ENCODE results near the gene PCSK2.

PCSK2 gene

GRCh38 chr20:17248224-17248623 is 21.4 kb downstream of the PCSK2 start:
- no peak for DNase-seq (ENCODE audit: low read depth)

GRCh38 chr20:17262786-17263185 is 35.9 kb downstream of the PCSK2 start:
- DNase-seq (ENCODE audit: low read depth) = no peak

GRCh38 chr20:17273717-17274116 is 46.9 kb downstream of the PCSK2 start:
- no peak for DNase-seq (ENCODE audit: low read depth)

GRCh38 chr20:17276101-17276500 is 49.3 kb downstream of the PCSK2 start:
- DNase-seq (ENCODE audit: low read depth) = no peak

- DNase-seq (ENCODE audit: low read depth) = no peak
These were observed 54.6 kb downstream of the PCSK2 start for GRCh38 chr20:17281478-17281877.

GRCh38 chr20:17282501-17282900 is 55.7 kb downstream of the PCSK2 start:
- no peak for DNase-seq (ENCODE audit: low read depth)

- DNase-seq (ENCODE audit: low read depth) = no peak
These were observed 60.7 kb downstream of the PCSK2 start for GRCh38 chr20:17287503-17287902.

GRCh38 chr20:17287998-17288397 is 61.2 kb downstream of the PCSK2 start:
- DNase-seq (ENCODE audit: low read depth) = no peak

GRCh38 chr20:17295151-17295726 is 68.4 kb downstream of the PCSK2 start:
- DNase-seq (ENCODE audit: low read depth) = no peak

GRCh38 chr20:17295991-17296390 is 69.2 kb downstream of the PCSK2 start:
- DNase-seq (ENCODE audit: low read depth) = no peak

GRCh38 chr20:17298171-17298570 is 71.3 kb downstream of the PCSK2 start:
- DNase-seq (ENCODE audit: low read depth) = no peak

- no peak for DNase-seq (ENCODE audit: low read depth)
These were observed 71.9 kb downstream of the PCSK2 start for GRCh38 chr20:17298751-17299150.

GRCh38 chr20:17300113-17300512 is 73.3 kb downstream of the PCSK2 start:
- no peak for DNase-seq (ENCODE audit: low read depth)

- DNase-seq (ENCODE audit: low read depth) = no peak
These were observed 77.9 kb downstream of the PCSK2 start for GRCh38 chr20:17304774-17305173.

GRCh38 chr20:17306427-17306826 is 79.6 kb downstream of the PCSK2 start:
- DNase-seq (ENCODE audit: low read depth) = no peak

- no peak for DNase-seq (ENCODE audit: low read depth)
These were observed 87.4 kb downstream of the PCSK2 start for GRCh38 chr20:17314264-17314663.

- DNase-seq (ENCODE audit: low read depth) = no peak
These were observed 88.8 kb downstream of the PCSK2 start for GRCh38 chr20:17315407-17316231.

GRCh38 chr20:17316316-17317038 is 89.6 kb downstream of the PCSK2 start:
- DNase-seq (ENCODE audit: low read depth) = no peak

- no peak for DNase-seq (ENCODE audit: low read depth)
These were observed 90.5 kb downstream of the PCSK2 start for GRCh38 chr20:17317341-17317740.

GRCh38 chr20:17320456-17320855 is 93.6 kb downstream of the PCSK2 start:
- DNase-seq (ENCODE audit: low read depth) = no peak

- no peak for DNase-seq (ENCODE audit: low read depth)
These were observed 99.3 kb downstream of the PCSK2 start for GRCh38 chr20:17326096-17326495.

- no peak for DNase-seq (ENCODE audit: low read depth)
These were observed 100.6 kb downstream of the PCSK2 start for GRCh38 chr20:17327185-17328148.
